Activated effector memory CD4-positive, alpha-beta T cell treated with Interleukin-2 at 50 U/mL for 16 hours (primary cell): ENCODE measurements around the gene ESYT2.
"Not testable (repeated sequence)": the region's sequence is repeated elsewhere in the genome, so short reads cannot be mapped to it uniquely, and the experiment has no call there.

Experiments
- DNase-seq: peaks from one replicate; pipeline ENCODE4 v3.0.0-alpha.2; 2020

Gene ESYT2

DNA sequence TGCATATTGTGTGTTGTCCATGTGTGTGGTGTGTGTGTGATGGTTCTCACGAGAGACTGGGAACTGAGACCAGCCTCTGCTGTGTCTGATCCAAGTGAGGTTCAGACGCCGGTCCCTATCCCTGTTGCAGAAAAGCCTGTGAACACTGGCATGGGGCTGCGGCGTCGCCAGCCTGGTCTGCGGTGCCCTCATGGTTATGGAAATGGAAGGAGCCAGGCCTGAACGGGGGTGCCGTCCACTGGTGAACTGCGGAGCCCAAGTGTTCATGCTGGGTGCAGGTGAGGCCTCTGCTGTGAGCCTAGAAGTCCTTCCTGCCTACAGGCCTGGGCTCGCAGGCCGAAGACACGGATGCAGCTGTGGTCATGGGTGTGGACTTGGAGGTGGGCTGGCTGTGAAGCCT is 106.0 kb downstream of the ESYT2 start:
- DNase-seq, result no peak

GRCh38 chr7:158722574-158723237 is 106.6 kb downstream of the ESYT2 start:
- no peak for DNase-seq

- DNase-seq, result no peak
These were observed 109.2 kb downstream of the ESYT2 start for GRCh38 chr7:158720112-158720511.

DNA sequence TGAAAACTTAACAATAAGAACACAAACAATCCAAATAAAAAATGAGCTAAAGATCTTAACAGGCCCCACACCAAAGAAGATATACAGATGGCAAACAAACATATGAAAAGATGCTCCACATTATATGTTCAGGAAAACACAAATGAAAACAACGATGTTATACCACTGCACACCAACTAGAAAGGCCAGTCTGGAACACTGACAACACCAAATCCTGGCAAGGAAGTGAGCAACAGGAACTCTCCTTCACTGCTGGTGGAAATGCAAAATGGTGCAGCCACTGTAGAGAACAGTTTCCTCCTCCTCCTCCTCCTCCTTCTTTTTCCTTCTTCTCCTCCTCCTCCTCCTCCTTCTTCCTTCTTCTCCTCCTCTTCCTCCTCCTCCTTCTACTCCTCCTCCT is 112.5 kb downstream of the ESYT2 start:
- DNase-seq, result no peak

- no peak for DNase-seq
These were observed 118.6 kb downstream of the ESYT2 start for GRCh38 chr7:158710651-158711102.

DNA sequence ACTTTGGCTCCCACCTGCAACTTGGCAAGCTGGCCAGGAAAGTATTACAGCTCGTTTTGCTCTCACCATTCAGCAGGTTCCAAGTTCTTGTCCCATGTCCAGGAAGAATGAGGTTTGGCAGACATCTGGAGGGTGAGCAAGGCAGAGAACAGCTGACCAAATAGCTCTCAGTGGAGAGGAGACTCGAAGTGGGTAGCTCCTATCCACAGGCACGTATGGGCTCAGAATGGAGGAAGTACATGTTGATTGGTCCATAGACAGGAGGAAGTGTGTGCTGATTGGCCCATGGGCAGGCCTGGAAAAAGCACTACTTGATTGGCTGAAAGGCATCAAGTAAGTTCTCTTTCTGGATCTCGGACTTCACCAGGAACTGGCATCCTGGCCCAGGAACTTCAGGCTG is 121.7 kb downstream of the ESYT2 start:
- no peak for DNase-seq

DNA sequence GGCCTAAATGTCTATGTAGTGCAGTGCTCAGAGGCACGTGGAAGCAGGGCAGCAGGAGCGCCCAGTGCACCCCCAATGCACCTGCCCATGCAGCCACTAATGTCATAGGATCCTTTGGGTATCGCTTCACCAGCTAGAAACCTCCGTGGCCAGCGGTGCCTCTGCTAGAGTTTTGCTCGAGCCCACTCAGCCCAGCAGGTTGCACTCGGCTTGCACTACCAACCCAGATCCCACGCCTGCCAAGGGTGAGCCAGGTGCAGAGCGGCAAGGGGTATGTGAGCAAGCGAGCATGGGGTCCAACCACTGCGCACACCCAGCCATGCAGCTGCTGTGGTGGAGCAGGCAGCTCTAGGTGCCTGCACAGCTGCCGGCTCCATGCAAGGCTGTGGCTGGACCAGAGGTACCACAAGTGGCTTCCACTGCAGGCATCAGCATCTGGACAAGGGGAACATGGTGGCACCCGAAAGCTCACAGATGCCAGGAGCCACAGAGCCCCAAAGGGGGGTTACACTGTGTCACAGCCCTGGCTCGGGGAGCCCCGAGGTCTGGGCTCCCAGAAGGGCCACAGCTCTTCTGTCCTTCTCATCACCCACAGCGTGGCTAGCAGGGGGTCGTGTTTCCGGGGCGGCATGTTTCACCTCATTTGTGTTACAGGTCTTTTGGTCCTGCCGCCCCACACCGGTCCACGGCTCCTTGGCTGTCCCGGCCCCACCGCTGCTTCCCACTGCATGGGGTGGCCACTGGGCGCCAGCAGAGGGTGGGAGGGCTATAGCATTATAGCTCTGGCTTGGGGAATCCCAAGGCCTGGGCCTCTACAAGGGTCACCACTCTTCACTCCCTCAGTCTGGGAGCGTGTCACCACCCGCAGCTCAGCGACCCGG is 122.4 kb downstream of the ESYT2 start:
- no peak for DNase-seq

DNA sequence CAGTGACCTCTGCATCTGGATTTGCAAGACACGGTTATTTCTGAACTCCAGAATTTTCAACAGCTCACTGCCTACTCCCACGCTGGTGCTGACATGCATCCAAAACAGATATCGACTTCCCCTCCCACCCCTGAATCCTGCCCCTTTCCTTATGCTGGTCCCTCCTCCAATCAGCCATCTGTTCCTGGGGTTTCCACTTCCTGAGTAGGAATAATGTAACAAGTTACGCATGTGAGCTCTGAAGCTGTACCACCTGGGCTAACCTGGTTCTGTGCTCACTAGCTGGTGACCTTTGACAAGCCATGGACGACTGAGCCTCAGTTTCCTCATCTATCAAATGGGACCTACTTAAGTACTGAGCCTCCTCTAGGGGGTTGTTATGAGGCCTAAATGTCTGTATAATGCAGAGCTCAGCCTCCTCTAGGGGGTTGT is 123.0 kb downstream of the ESYT2 start:
- no peak for DNase-seq

DNA sequence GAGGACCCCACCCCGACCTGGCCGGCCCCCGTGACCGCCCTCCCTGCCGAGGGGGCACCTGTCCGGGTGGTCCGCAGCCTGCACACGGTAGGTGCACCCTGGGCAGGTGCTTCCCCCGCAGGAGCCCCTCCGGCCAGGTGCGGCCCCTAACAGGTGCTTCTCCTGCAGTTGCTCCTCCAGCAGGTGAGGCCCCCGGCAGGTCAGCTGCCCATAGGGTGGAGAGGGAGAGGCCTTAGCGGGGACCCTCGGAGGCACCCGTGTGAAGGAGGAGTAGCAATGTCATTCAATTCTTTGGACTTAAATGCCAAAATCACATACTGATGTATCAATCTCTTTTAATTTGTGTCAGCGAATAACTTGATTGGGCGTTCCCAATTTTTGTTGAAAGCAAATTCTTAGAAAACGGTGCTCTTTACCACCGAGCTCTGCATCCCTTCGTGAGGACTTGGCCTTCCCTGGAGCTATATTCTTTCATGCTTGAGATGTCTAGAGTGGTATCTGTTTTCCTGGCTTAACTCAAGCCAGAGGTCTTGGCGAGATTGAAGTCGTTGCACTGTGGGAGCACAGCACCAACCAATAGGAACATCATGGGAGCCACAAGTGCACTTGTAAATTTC is 124.0 kb downstream of the ESYT2 start:
- DNase-seq, result no peak

- DNase-seq, result peak; percentile 98
These were observed 124.6 kb downstream of the ESYT2 start, which contains the start of gene NCAPG2 for GRCh38 chr7:158704524-158705233. Gene NCAPG2 (minus strand): TSS chr7:158704804. CDS start chr7:158701899, 2,905 bp downstream.

- not testable (repeated sequence) for DNase-seq
These were observed 125.4 kb downstream of the ESYT2 start for GRCh38 chr7:158703679-158704523.

GRCh38 chr7:158702944-158703343 is 126.4 kb downstream of the ESYT2 start:
- DNase-seq, result no peak

DNA sequence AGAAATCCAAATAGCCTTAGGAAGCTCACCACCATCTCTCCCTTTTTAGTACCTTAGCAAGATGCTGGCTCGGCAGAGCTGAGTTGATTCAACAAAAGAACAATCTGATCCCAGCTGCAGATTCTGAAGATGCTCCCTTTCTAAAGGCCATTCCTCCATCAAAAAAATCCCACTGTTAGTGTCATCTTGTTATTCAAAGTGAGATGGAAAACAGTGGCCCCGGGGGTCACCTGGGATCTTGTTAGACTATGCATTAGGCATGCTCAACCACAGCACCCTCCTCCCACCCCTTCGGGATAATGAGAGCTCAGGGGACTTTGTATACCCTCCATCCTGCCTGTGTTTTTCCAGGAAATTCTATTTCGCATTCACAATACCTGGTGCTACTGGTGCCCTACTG is 127.1 kb downstream of the ESYT2 start:
- no peak for DNase-seq

GRCh38 chr7:158700008-158700407 is 129.3 kb downstream of the ESYT2 start:
- DNase-seq, result no peak

DNA sequence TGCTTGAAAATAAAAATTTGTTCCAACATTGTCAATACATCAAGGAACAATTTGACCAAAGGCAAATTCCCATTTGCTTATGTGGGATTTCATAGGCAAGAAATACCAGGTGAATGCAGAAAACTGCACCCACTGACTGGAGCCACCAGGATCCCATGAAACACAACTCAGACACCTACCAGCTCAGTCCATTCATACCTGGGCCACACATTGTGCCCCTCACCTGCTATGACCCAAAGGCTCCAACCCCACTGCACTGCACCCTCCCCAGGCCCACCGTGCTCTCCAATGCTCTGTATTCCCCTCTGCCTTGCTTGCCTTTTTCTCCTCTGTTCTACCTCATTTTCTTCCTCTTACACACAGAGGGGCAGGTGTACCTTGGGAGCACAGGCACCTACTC is 130.0 kb downstream of the ESYT2 start:
- DNase-seq, result no peak

- DNase-seq, result no peak
These were observed 130.6 kb downstream of the ESYT2 start for GRCh38 chr7:158698657-158699195.

DNA sequence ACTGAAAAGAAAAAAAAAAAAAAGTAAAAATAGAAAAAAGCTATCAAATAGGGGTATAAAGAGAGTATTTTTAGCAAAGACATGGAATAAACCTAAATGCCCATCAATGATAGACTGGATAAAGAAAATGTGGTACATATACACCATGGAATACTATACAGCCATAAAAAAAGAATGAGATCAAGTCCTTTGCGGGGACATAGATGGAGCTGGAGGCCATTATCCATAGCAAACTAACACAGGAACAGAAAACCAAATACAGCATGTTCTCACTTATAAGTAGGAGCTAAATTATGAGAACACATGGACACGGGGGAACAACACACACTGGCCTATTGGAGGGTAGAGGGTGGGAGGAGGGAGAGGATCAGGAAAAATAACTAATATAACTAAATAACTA is 131.7 kb downstream of the ESYT2 start:
- not testable (repeated sequence) for DNase-seq

- DNase-seq, result peak; percentile 37
These were observed 133.4 kb downstream of the ESYT2 start for GRCh38 chr7:158695726-158696452.

- DNase-seq, result no peak
These were observed 134.3 kb downstream of the ESYT2 start for GRCh38 chr7:158695056-158695455.

GRCh38 chr7:158694650-158695049 is 134.7 kb downstream of the ESYT2 start:
- no peak for DNase-seq

DNA sequence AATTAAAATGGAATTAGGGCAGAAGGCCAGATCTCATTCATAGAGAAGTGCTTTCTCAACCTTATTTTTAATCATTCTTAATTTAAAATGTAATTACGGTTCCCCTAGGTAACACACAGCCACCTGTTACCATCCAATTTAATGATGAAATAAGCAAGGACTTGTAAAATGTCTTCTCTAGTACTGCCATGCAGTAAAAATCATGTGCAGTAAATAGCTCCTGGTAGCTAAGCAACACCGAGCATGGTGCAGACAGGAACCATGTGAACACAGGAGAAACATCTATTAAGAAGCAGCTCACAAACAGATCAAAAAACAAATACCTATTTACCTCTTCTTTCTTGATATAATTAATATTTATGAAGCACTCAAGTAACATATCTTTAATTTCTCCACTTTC is 139.8 kb downstream of the ESYT2 start:
- no peak for DNase-seq
